Adrenal gland (tissue), 5 donors: ENCODE measurements around the gene IZUMO4.

ENCODE experiments used
- CTCF ChIP-seq, 6 experiments: fragments of 450-650 bp in 4 of 6; fragments of 200-600 bp in 2 of 6; sonication (generic) in 1 of 6; IDR thresholded peaks; 1 replicate in 5 of 6; 2 replicates in 1 of 6; pipeline versions ENCODE4 v1.5.1 to v1.8.0; 2016 to 2021; ENCODE audit warnings: antibody characterized with exemption in 6 of 6, mild to moderate bottlenecking in 2 of 6, moderate library complexity in 1 of 6
- POLR2A ChIP-seq, 2 donors: fragments of 450-650 bp; IDR thresholded peaks; one replicate each; pipeline ENCODE4 v1.6.1; 2017; ENCODE audit warnings: antibody characterized with exemption in 2 of 2, mild to moderate bottlenecking in 2 of 2, moderate library complexity in 1 of 2
- donor health status: DM: no; HTN: no; CAD: no.

GRCh38 chr19:2054763-2055162, 42.0 kb upstream of the IZUMO4 start:
- TF ChIP-seq CTCF (IDR thresholded peaks at IDR 0.05) (no peak), POLR2A (IDR thresholded peaks at IDR 0.05) (no peak)
